B cell (primary cell): ENCODE data around the gene SMARCA4. TPM values are rescaled to one million over a fixed set of nuclear protein-coding genes. Genes with fewer than 3 reads are reported as not detected.

Source experiments
- ATAC-seq: fragments of 200-7000 bp; cut with Tn5 transposase; one replicate; pipeline ENCODE4 v1.10.0; 2021; ENCODE audit warnings: low read depth, mild to moderate bottlenecking, moderate number of reproducible peaks, moderate library complexity
- CTCF ChIA-PET: fragments of 350-600 bp; sonication (Branson Sonifier 250); formaldehyde crosslinking; loops from one replicate; lab custom pipeline; 2021; ENCODE audit warnings: antibody characterized with exemption, inconsistent platforms; lab: Charles Lee
- POLR2A ChIA-PET: fragments of 350-600 bp; sonication (Branson Sonifier 250); formaldehyde crosslinking; loops from one replicate; lab custom pipeline; 2021; ENCODE audit warnings: antibody characterized with exemption; lab: Charles Lee
- DNase-seq: peaks from one replicate; pipeline ENCODE4 v3.0.0; 2013
- H2AFZ ChIP-seq: 2 replicates; pipeline ENCODE4 v1.6.1; 2012; ENCODE audit warnings: mild to moderate bottlenecking, low read depth, low read length; ENCODE audit not compliant: insufficient read depth, poor library complexity, severe bottlenecking
- H3K27ac ChIP-seq, 2 donors: 1 replicate in 1 of 2; 2 replicates in 1 of 2; pipeline ENCODE4 v1.5.1; 2012 to 2013; ENCODE audit warnings: low read length in 2 of 2, mild to moderate bottlenecking in 2 of 2, moderate library complexity in 1 of 2
- H3K27me3 ChIP-seq, 4 experiments: fragments of 200-600 bp in 1 of 4; sonication (generic) in 1 of 4; replicated peaks in 1 of 4; 1 replicate in 2 of 4; 2 replicates in 2 of 4; pipeline versions ENCODE4 v1.6.1 to v1.7.0; 2013 to 2016; ENCODE audit warnings: low read length in 3 of 4, mild to moderate bottlenecking in 2 of 4, mixed read lengths in 1 of 4, moderate library complexity in 1 of 4; ENCODE audit not compliant: insufficient read depth in 4 of 4, control insufficient read depth in 3 of 4; ENCODE audit errors: control extremely low read depth in 1 of 4
- H3K36me3 ChIP-seq, 2 experiments: replicated peaks in 1 of 2; 1 replicate in 1 of 2; 2 replicates in 1 of 2; pipeline versions ENCODE4 v1.6.1 to v1.7.1; 2013; ENCODE audit warnings: low read length in 1 of 2; ENCODE audit not compliant: insufficient read depth in 2 of 2, control insufficient read depth in 1 of 2; ENCODE audit errors: control extremely low read depth in 1 of 2, extremely low read depth in 1 of 2
- H3K4me1 ChIP-seq, 2 donors: fragments of 200-600 bp in 1 of 2; sonication (generic) in 1 of 2; 1 replicate in 1 of 2; 2 replicates in 1 of 2; pipeline versions ENCODE4 v1.5.1 to v1.6.1; 2013 to 2017; ENCODE audit warnings: low read length in 2 of 2; ENCODE audit not compliant: control insufficient read depth in 2 of 2, insufficient read depth in 2 of 2
- H3K4me2 ChIP-seq: replicated peaks from 2 replicates; pipeline ENCODE3; 2012; ENCODE audit warnings: mild to moderate bottlenecking, low read depth, low read length; ENCODE audit not compliant: poor library complexity, severe bottlenecking
- H3K4me3 ChIP-seq, 5 experiments: fragments of 200-600 bp in 1 of 5; sonication (generic) in 1 of 5; 1 replicate in 3 of 5; 2 replicates in 2 of 5; pipeline versions ENCODE4 v1.5.1 to v1.7.0; 2011 to 2016; ENCODE audit warnings: low read length in 4 of 5, mild to moderate bottlenecking in 4 of 5, low read depth in 2 of 5, control low read depth in 1 of 5, moderate library complexity in 1 of 5; ENCODE audit not compliant: insufficient read depth in 1 of 5; ENCODE audit errors: control extremely low read depth in 1 of 5, extremely low read depth in 1 of 5
- H3K79me2 ChIP-seq: fragments of 200-600 bp; sonication (generic); one replicate; pipeline ENCODE4 v1.6.0; 2016; ENCODE audit warnings: low read length; ENCODE audit not compliant: control insufficient read depth, insufficient read depth
- H3K9ac ChIP-seq: fragments of 200-600 bp; sonication (generic); 2 replicates; pipeline ENCODE4 v1.6.1; 2017; ENCODE audit warnings: mild to moderate bottlenecking, low read length, moderate library complexity
- H3K9me3 ChIP-seq, 3 donors: one replicate each; pipeline versions ENCODE4 v1.6.1 to v1.7.1; 2013; ENCODE audit warnings: low read length in 2 of 3; ENCODE audit not compliant: control insufficient read depth in 2 of 3, insufficient read depth in 1 of 3; ENCODE audit errors: control extremely low read depth in 1 of 3
- H4K20me1 ChIP-seq: 2 replicates; pipeline ENCODE4 v1.6.0; 2012; ENCODE audit warnings: mild to moderate bottlenecking, low read length; ENCODE audit not compliant: insufficient read depth, control insufficient read depth, poor library complexity, severe bottlenecking
- H3K27ac Mint-ChIP-seq: one replicate; pipeline ENCODE4 v1.8.0; 2021; ENCODE audit warnings: mixed read lengths
- H3K27me3 Mint-ChIP-seq: one replicate; pipeline ENCODE4 v1.8.0; 2021; ENCODE audit warnings: mixed read lengths
- H3K4me1 Mint-ChIP-seq: one replicate; pipeline ENCODE4 v1.8.0; 2021; ENCODE audit warnings: mixed read lengths
- H3K4me3 Mint-ChIP-seq: one replicate; pipeline ENCODE4 v1.8.0; 2021; ENCODE audit warnings: mixed read lengths
- H3K9me3 Mint-ChIP-seq: one replicate; pipeline ENCODE4 v1.8.0; 2022; ENCODE audit warnings: mixed read lengths; ENCODE audit not compliant: insufficient read depth
- EZH2 ChIP-seq: IDR thresholded peaks from 2 replicates; pipeline ENCODE4 v1.6.1; 2012; ENCODE audit warnings: borderline replicate concordance, low read depth, mild to moderate bottlenecking, moderate library complexity, low read length; ENCODE audit not compliant: insufficient read depth, poor library complexity, severe bottlenecking
- WGBS: methylation state at CpG from one replicate; pipeline ENCODE4 v1.1.5; 2013; ENCODE audit warnings: missing lambda C conversion rate; ENCODE audit not compliant: insufficient coverage; 5-methylcytosine and 5-hydroxymethylcytosine counted together
- intact Hi-C: fragments of 100-400 bp; cut with micrococcal nuclease; formaldehyde crosslinking; loops from one replicate; pipeline ENCODE4 v1.10.0; 2022
- polyA plus RNA-seq: library from polyadenylated mRNA; depleted of rRNA; stranded (reverse); fragments of >200 nt; gene quantifications from 2 replicates; pipeline ENCODE4 v1.2.3, GENCODE V29; 2012
- total RNA-seq, 2 donors: library from RNA; stranded (reverse); fragments of 120-200 nt in 1 of 2; gene quantifications; 1 replicate in 1 of 2; 2 replicates in 1 of 2; pipeline versions ENCODE4 v1.2.3 to v1.2.4, GENCODE V29; 2013 to 2022
- TF ChIP-seq, protein P1 (sequence below): fragments of 200-600 bp; IDR thresholded peaks from one replicate; pipeline ENCODE4 v1.8.0; 2022; ENCODE audit warnings: antibody characterized with exemption, mild to moderate bottlenecking

The SMARCA4 gene
- total and polyA plus RNA-seq, 2 donors (not counting 1 experiment from before 2014, with no cell fraction given) = 49.7 to 82.3 TPM

DNA sequence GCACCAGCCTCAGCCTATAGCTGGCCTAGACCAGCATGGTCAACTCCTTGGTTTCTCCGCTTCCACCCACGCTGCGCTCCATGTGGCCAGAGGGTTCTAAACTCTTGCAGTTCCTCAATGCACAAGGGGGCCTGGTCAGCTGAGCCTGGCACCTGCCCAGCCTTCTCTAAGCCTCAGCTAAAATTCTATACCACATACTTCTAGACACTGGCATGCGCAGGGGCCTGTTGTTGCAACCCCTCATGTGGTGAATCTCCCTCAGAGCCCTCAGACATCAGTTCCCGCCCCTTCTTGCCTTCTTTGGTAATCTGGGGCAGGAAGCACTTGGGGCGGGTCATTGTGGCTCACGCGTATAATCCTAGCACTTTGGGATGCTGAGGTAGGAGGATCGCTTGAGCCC lies 108.7 kb downstream of the SMARCA4 start:
- Histone ChIP-seq H2AFZ (no peak overlapping the region), H3K9me3 (peaks cover 0 to 17% (median 0%) of the 10 kb centered on the region in 3 donors), H3K27ac (no peak overlapping the region), H3K4me3 (no peak overlapping the region), H3K9ac (no peak overlapping the region), H3K27me3 (peaks cover 0 to 6% (median 0%) of the 10 kb centered on the region in 4 experiments), H3K4me1 (peaks cover 5 to 7% of the 10 kb centered on the region in 2 donors), H4K20me1 (no peaks in the 10 kb centered on the region), H3K4me2 (no peak overlapping the region), H3K36me3 (no peaks in the 10 kb centered on the region), H3K79me2 (no peaks in the 10 kb centered on the region)
- 96% methylated on average over 8 of the region's 9 CpGs for WGBS
- no peak for DNase-seq
- H3K4me3 Mint-ChIP-seq = no peak overlapping the region
- H3K4me1 Mint-ChIP-seq = peaks cover 7% of the 10 kb centered on the region
- H3K27ac Mint-ChIP-seq = no peak overlapping the region
- no peak for TF ChIP-seq EZH2
- TF ChIP-seq, protein P1, sequence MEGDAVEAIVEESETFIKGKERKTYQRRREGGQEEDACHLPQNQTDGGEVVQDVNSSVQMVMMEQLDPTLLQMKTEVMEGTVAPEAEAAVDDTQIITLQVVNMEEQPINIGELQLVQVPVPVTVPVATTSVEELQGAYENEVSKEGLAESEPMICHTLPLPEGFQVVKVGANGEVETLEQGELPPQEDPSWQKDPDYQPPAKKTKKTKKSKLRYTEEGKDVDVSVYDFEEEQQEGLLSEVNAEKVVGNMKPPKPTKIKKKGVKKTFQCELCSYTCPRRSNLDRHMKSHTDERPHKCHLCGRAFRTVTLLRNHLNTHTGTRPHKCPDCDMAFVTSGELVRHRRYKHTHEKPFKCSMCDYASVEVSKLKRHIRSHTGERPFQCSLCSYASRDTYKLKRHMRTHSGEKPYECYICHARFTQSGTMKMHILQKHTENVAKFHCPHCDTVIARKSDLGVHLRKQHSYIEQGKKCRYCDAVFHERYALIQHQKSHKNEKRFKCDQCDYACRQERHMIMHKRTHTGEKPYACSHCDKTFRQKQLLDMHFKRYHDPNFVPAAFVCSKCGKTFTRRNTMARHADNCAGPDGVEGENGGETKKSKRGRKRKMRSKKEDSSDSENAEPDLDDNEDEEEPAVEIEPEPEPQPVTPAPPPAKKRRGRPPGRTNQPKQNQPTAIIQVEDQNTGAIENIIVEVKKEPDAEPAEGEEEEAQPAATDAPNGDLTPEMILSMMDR = no peak
- intact Hi-C loops = no loop called here
- no peaks in the 10 kb centered on the region for H3K9me3 Mint-ChIP-seq
- no peak for ATAC-seq
- CTCF ChIA-PET = no interaction called here
- peaks cover 2% of the 10 kb centered on the region for H3K27me3 Mint-ChIP-seq
- POLR2A ChIA-PET = interaction anchor here (0.7 kb wide), 1 partner anchor 31 kb away, joined by 7 read pairs; no protein-coding TSS in a partner anchor

GRCh38 chr19:11070123-11070522 lies 109.3 kb downstream of the SMARCA4 start:
- H3K4me2 ChIP-seq = no peak overlapping the region
- H3K9ac ChIP-seq = no peak overlapping the region
- no peak overlapping the region for H3K27ac ChIP-seq
- WGBS = 100% methylated on average over 2 of the region's 4 CpGs
- intact Hi-C loops = no loop called here
- no peak overlapping the region for H2AFZ ChIP-seq
- peaks cover 0 to 18% (median 0%) of the 10 kb centered on the region in 3 donors for H3K9me3 ChIP-seq
- H4K20me1 ChIP-seq = no peaks in the 10 kb centered on the region
- Mint-ChIP-seq H3K27me3 (peaks cover 5% of the 10 kb centered on the region), H3K4me3 (no peak overlapping the region), H3K4me1 (peaks cover 11% of the 10 kb centered on the region), H3K27ac (no peak overlapping the region), H3K9me3 (no peaks in the 10 kb centered on the region)
- TF ChIP-seq, protein P1 = no peak
- TF ChIP-seq EZH2 = no peak
- H3K4me3 ChIP-seq = no peak overlapping the region
- no peaks in the 10 kb centered on the region for H3K36me3 ChIP-seq
- H3K27me3 ChIP-seq = peaks cover 0 to 6% (median 0%) of the 10 kb centered on the region in 4 experiments
- no peaks in the 10 kb centered on the region for H3K79me2 ChIP-seq
- DNase-seq = no peak
- ChIA-PET POLR2A (no interaction called here), CTCF (interaction anchor here (0.6 to 0.7 kb wide), 2 partner anchors 56 to 953 kb away, joined by 3 read pairs; no protein-coding TSS in a partner anchor)
- H3K4me1 ChIP-seq = peaks cover 7 to 8% of the 10 kb centered on the region in 2 donors
- no peak for ATAC-seq
